Lower lobe of right lung (tissue), 2 donors: Measurements from ENCODE around the gene APOLD1. TPM values are rescaled to one million over a fixed set of nuclear protein-coding genes. Genes with fewer than 3 reads are reported as not detected.
"Not testable (repeated sequence)": the region's sequence is repeated elsewhere in the genome, so short reads cannot be mapped to it uniquely, and the experiment has no call there.

ENCODE experiments used
- ATAC-seq, 2 donors: fragments of 200-7000 bp; cut with Tn5 transposase; one replicate each; pipeline ENCODE4 v1.9.1; 2020 to 2022; ENCODE audit warnings: mild to moderate bottlenecking in 2 of 2, moderate library complexity in 2 of 2
- DNase-seq: peaks from one replicate; pipeline ENCODE4 v3.0.0-alpha.2; 2020
- H3K27ac ChIP-seq: fragments of 200-600 bp; one replicate; pipeline ENCODE4 v1.8.0; 2022
- H3K27me3 ChIP-seq: fragments of 200-600 bp; one replicate; pipeline ENCODE4 v1.8.0; 2022; ENCODE audit warnings: low read depth
- H3K36me3 ChIP-seq: fragments of 200-600 bp; one replicate; pipeline ENCODE4 v1.8.0; 2022; ENCODE audit warnings: mild to moderate bottlenecking
- H3K4me1 ChIP-seq: fragments of 200-600 bp; one replicate; pipeline ENCODE4 v1.8.0; 2022
- H3K4me3 ChIP-seq: fragments of 200-600 bp; one replicate; pipeline ENCODE4 v1.8.0; 2022; ENCODE audit warnings: mild to moderate bottlenecking
- H3K9me3 ChIP-seq: fragments of 200-600 bp; one replicate; pipeline ENCODE4 v1.8.0; 2022
- CTCF ChIP-seq: fragments of 200-600 bp; IDR thresholded peaks from one replicate; pipeline ENCODE4 v1.8.0; 2022; ENCODE audit warnings: antibody characterized with exemption, mild to moderate bottlenecking
- intact Hi-C: fragments of 100-400 bp; cut with DNase I; formaldehyde crosslinking; loops from one replicate; pipeline ENCODE4 v1.11.0; 2022
- total RNA-seq: library from RNA; stranded (reverse); fragmentation: NEBNext Ultra II Directional; extraction: Animal tissue kit (Norgen Biotek cat#: 25700); gene quantifications from one replicate; pipeline ENCODE4 v1.2.1, GENCODE V29; 2021
- donor health status: DM: no; HTN: yes; CAD: no; lungs with severe emphysema.

APOLD1 gene
- total RNA-seq, 1 donor from 2014 or later: 11.0 TPM

- DNase-seq: no peak
- no peaks in the 10 kb centered on the region for H3K36me3 ChIP-seq
- H3K4me3 ChIP-seq: no peak overlapping the region
- no peak overlapping the region for H3K27ac ChIP-seq
- H3K27me3 ChIP-seq: no peaks in the 10 kb centered on the region
- H3K9me3 ChIP-seq: no peaks in the 10 kb centered on the region
- no peak for TF ChIP-seq CTCF
- intact Hi-C loops: no loop called here
- ATAC-seq: peak; percentile 16 to 32
- H3K4me1 ChIP-seq: peaks cover 42% of the 10 kb centered on the region
Measured at GRCh38 chr12:12804432-12804886, 19.0 kb downstream of the APOLD1 start.

GRCh38 chr12:12806784-12807516 lies 21.5 kb downstream of the APOLD1 start:
- no peak overlapping the region for H3K4me3 ChIP-seq
- peaks cover 45% of the 10 kb centered on the region for H3K4me1 ChIP-seq
- H3K36me3 ChIP-seq: no peaks in the 10 kb centered on the region
- intact Hi-C loops: no loop called here
- no peak for TF ChIP-seq CTCF
- no peaks in the 10 kb centered on the region for H3K27me3 ChIP-seq
- DNase-seq: no peak
- ATAC-seq: no peak
- H3K9me3 ChIP-seq: no peaks in the 10 kb centered on the region
- peak overlapping the region; percentile 86 for H3K27ac ChIP-seq

- DNase-seq, H3K9me3 ChIP-seq, H3K36me3 ChIP-seq, H3K4me3 ChIP-seq, intact Hi-C loops, H3K27me3 ChIP-seq, ATAC-seq: not testable (repeated sequence)
- H3K27ac ChIP-seq: peak overlapping the region; percentile 86
- peaks cover 45% of the 10 kb centered on the region for H3K4me1 ChIP-seq
Measured at GRCh38 chr12:12807517-12807903, 22.1 kb downstream of the APOLD1 start.

GRCh38 chr12:12807970-12808702 lies 22.7 kb downstream of the APOLD1 start:
- Histone ChIP-seq H3K36me3 (no peaks in the 10 kb centered on the region), H3K4me3 (no peak overlapping the region), H3K4me1 (peaks cover 46% of the 10 kb centered on the region), H3K27me3 (no peaks in the 10 kb centered on the region), H3K9me3 (no peaks in the 10 kb centered on the region), H3K27ac (peak overlapping the region; percentile 86)
- intact Hi-C loops: no loop called here
- DNase-seq (no peak), ATAC-seq (peak; percentile 15 to 57)
- no peak for TF ChIP-seq CTCF

- TF ChIP-seq CTCF: no peak
- no peaks in the 10 kb centered on the region for H3K9me3 ChIP-seq
- peaks cover 48% of the 10 kb centered on the region for H3K4me1 ChIP-seq
- no peak overlapping the region for H3K4me3 ChIP-seq
- ATAC-seq (no peak), DNase-seq (no peak)
- H3K36me3 ChIP-seq: no peaks in the 10 kb centered on the region
- no peaks in the 10 kb centered on the region for H3K27me3 ChIP-seq
- no peak overlapping the region for H3K27ac ChIP-seq
- intact Hi-C loops: no loop called here
Measured at GRCh38 chr12:12810553-12811021, 25.1 kb downstream of the APOLD1 start.

GRCh38 chr12:12811343-12811742 lies 25.9 kb downstream of the APOLD1 start:
- Histone ChIP-seq H3K27me3 (no peaks in the 10 kb centered on the region), H3K9me3 (no peaks in the 10 kb centered on the region), H3K27ac (no peak overlapping the region), H3K4me1 (peaks cover 56% of the 10 kb centered on the region), H3K36me3 (no peaks in the 10 kb centered on the region), H3K4me3 (no peak overlapping the region)
- intact Hi-C loops: no loop called here
- DNase-seq: no peak
- no peak for TF ChIP-seq CTCF
- ATAC-seq: no peak
